BLaER1 (cell line): ENCODE measurements around the gene MUC12.

Source experiments
- H3K27ac ChIP-seq: shearing (Covaris generic); formaldehyde crosslinking; 2 replicates; pipeline ENCODE4 v1.8.1; 2022
- H3K27me3 ChIP-seq: shearing (Covaris generic); formaldehyde crosslinking; 2 replicates; pipeline ENCODE4 v1.8.1; 2022
- H3K36me3 ChIP-seq: shearing (Covaris generic); formaldehyde crosslinking; 2 replicates; pipeline ENCODE4 v1.8.1; 2022
- H3K4me1 ChIP-seq: shearing (Covaris generic); formaldehyde crosslinking; 2 replicates; pipeline ENCODE4 v1.8.1; 2022
- H3K4me2 ChIP-seq: shearing (Covaris generic); formaldehyde crosslinking; 2 replicates; pipeline ENCODE4 v1.8.1; 2022
- H3K4me3 ChIP-seq: shearing (Covaris generic); formaldehyde crosslinking; 2 replicates; pipeline ENCODE4 v1.8.1; 2022
- H3K9ac ChIP-seq: shearing (Covaris generic); formaldehyde crosslinking; 2 replicates; pipeline ENCODE4 v1.8.1; 2022
- H3K9me3 ChIP-seq: shearing (Covaris generic); formaldehyde crosslinking; 2 replicates; pipeline ENCODE4 v1.8.1; 2022
- H4K20me1 ChIP-seq: shearing (Covaris generic); formaldehyde crosslinking; 2 replicates; pipeline ENCODE4 v1.8.1; 2022
- Cebpa-rat ChIP-seq: shearing (Covaris generic); IDR thresholded peaks from 2 replicates; pipeline ENCODE4 v1.8.1; 2022

MUC12 gene

GRCh38 chr7:100951888-100952560, 17.3 kb upstream of the MUC12 start:
- Histone ChIP-seq H3K4me2 (no peak overlapping the region), H3K36me3 (no peaks in the 10 kb centered on the region), H3K4me3 (no peak overlapping the region), H3K4me1 (peaks cover 38% of the 10 kb centered on the region), H3K9ac (no peak overlapping the region), H3K9me3 (no peaks in the 10 kb centered on the region), H3K27ac (no peak overlapping the region), H4K20me1 (no peaks in the 10 kb centered on the region), H3K27me3 (0 out of 2 replicates have a peak, but pooled peaks cover 4% of the 10 kb centered on the region)
- no peak for TF ChIP-seq Cebpa-rat

- no peak overlapping the region for H3K4me2 ChIP-seq
- H3K4me3 ChIP-seq, result no peak overlapping the region
- H3K27me3 ChIP-seq, result 0 out of 2 replicates have a peak, but pooled peaks cover 4% of the 10 kb centered on the region
- no peak for TF ChIP-seq Cebpa-rat
- no peaks in the 10 kb centered on the region for H3K36me3 ChIP-seq
- H3K27ac ChIP-seq, result no peak overlapping the region
- peaks cover 32% of the 10 kb centered on the region for H3K4me1 ChIP-seq
- H4K20me1 ChIP-seq, result no peaks in the 10 kb centered on the region
- H3K9ac ChIP-seq, result no peak overlapping the region
- H3K9me3 ChIP-seq, result no peaks in the 10 kb centered on the region
These were observed 16.7 kb upstream of the MUC12 start for GRCh38 chr7:100952641-100953040.

- Histone ChIP-seq H3K27ac (no peak overlapping the region), H3K27me3 (no peaks in the 10 kb centered on the region), H3K4me2 (no peak overlapping the region), H3K9ac (no peak overlapping the region), H4K20me1 (no peaks in the 10 kb centered on the region), H3K4me3 (no peak overlapping the region), H3K4me1 (no peaks in the 10 kb centered on the region), H3K36me3 (no peaks in the 10 kb centered on the region), H3K9me3 (0 out of 2 replicates have a peak, but pooled peaks cover 12% of the 10 kb centered on the region)
- TF ChIP-seq Cebpa-rat, result no peak
These were observed 11.4 kb upstream of the MUC12 start for GRCh38 chr7:100957832-100958421.

- H3K27me3 ChIP-seq, result peaks cover 3% of the 10 kb centered on the region; the same call in 1 of the 2 replicates
- H3K9me3 ChIP-seq, result 0 out of 2 replicates have a peak, but pooled peaks cover 12% of the 10 kb centered on the region
- no peak overlapping the region for H3K4me2 ChIP-seq
- no peak overlapping the region for H3K4me3 ChIP-seq
- TF ChIP-seq Cebpa-rat, result no peak
- H3K27ac ChIP-seq, result no peak overlapping the region
- no peaks in the 10 kb centered on the region for H3K4me1 ChIP-seq
- H3K9ac ChIP-seq, result no peak overlapping the region
- no peaks in the 10 kb centered on the region for H3K36me3 ChIP-seq
- no peaks in the 10 kb centered on the region for H4K20me1 ChIP-seq
These were observed 9.5 kb upstream of the MUC12 start for GRCh38 chr7:100959894-100960293.

GRCh38 chr7:100962537-100962936, 6.8 kb upstream of the MUC12 start:
- H3K9me3 ChIP-seq, result peaks cover 12% of the 10 kb centered on the region; the same call in 1 of the 2 replicates
- H3K27ac ChIP-seq, result no peak overlapping the region
- no peak overlapping the region for H3K4me3 ChIP-seq
- H3K36me3 ChIP-seq, result no peaks in the 10 kb centered on the region
- H3K9ac ChIP-seq, result no peak overlapping the region
- H4K20me1 ChIP-seq, result no peaks in the 10 kb centered on the region
- H3K4me2 ChIP-seq, result no peak overlapping the region
- no peak for TF ChIP-seq Cebpa-rat
- no peaks in the 10 kb centered on the region; the same call in 1 of the 2 replicates for H3K4me1 ChIP-seq
- peaks cover 29% of the 10 kb centered on the region for H3K27me3 ChIP-seq

GRCh38 chr7:100963386-100963785, 6.0 kb upstream of the MUC12 start:
- H3K4me1 ChIP-seq, result no peaks in the 10 kb centered on the region; the same call in 1 of the 2 replicates
- H3K9me3 ChIP-seq, result peaks cover 5% of the 10 kb centered on the region; the same call in 1 of the 2 replicates
- no peak overlapping the region for H3K4me3 ChIP-seq
- no peak for TF ChIP-seq Cebpa-rat
- H3K27me3 ChIP-seq, result peaks cover 38% of the 10 kb centered on the region
- no peak overlapping the region for H3K9ac ChIP-seq
- H3K27ac ChIP-seq, result no peak overlapping the region
- H3K4me2 ChIP-seq, result no peak overlapping the region
- H3K36me3 ChIP-seq, result no peaks in the 10 kb centered on the region
- no peaks in the 10 kb centered on the region for H4K20me1 ChIP-seq

GRCh38 chr7:100963874-100964273, 5.5 kb upstream of the MUC12 start:
- Histone ChIP-seq H3K27ac (no peak overlapping the region), H3K4me2 (no peak overlapping the region), H3K36me3 (no peaks in the 10 kb centered on the region), H3K9me3 (peaks cover under 1% of the 10 kb centered on the region; the same call in 1 of the 2 replicates), H4K20me1 (no peaks in the 10 kb centered on the region), H3K4me1 (no peaks in the 10 kb centered on the region; the same call in 1 of the 2 replicates), H3K27me3 (peaks cover 43% of the 10 kb centered on the region), H3K4me3 (no peak overlapping the region), H3K9ac (no peak overlapping the region)
- TF ChIP-seq Cebpa-rat, result no peak

GRCh38 chr7:100964630-100965029, 4.7 kb upstream of the MUC12 start:
- no peaks in the 10 kb centered on the region for H3K36me3 ChIP-seq
- H3K9me3 ChIP-seq, result no peaks in the 10 kb centered on the region; the same call in 1 of the 2 replicates
- H3K27ac ChIP-seq, result no peak overlapping the region
- no peaks in the 10 kb centered on the region for H4K20me1 ChIP-seq
- no peak for TF ChIP-seq Cebpa-rat
- no peak overlapping the region for H3K9ac ChIP-seq
- H3K4me2 ChIP-seq, result no peak overlapping the region
- H3K4me3 ChIP-seq, result no peak overlapping the region
- H3K27me3 ChIP-seq, result peaks cover 44% of the 10 kb centered on the region
- no peaks in the 10 kb centered on the region; the same call in 1 of the 2 replicates for H3K4me1 ChIP-seq

GRCh38 chr7:100965045-100965722, 4.2 kb upstream of the MUC12 start:
- H3K36me3 ChIP-seq, result no peaks in the 10 kb centered on the region
- no peak overlapping the region for H3K9ac ChIP-seq
- H3K27ac ChIP-seq, result no peak overlapping the region
- H4K20me1 ChIP-seq, result no peaks in the 10 kb centered on the region
- no peak for TF ChIP-seq Cebpa-rat
- no peak overlapping the region for H3K4me3 ChIP-seq
- H3K27me3 ChIP-seq, result peaks cover 44% of the 10 kb centered on the region
- H3K4me2 ChIP-seq, result no peak overlapping the region
- no peaks in the 10 kb centered on the region; the same call in 1 of the 2 replicates for H3K9me3 ChIP-seq
- H3K4me1 ChIP-seq, result no peaks in the 10 kb centered on the region; the same call in 1 of the 2 replicates
